Measurements from ENCODE around the gene UBR2.
A peak's percentile ranks its signal among the peaks of the same experiment; 100 is the strongest.

Gene UBR2

GRCh38 chr6:42563697-42564505, at the start of gene UBR2:
TSS of gene UBR2 (plus strand) at chr6:42564029. CDS start at chr6:42564320, 291 bp downstream.
- DNase-seq (ENCODE audit: low read depth, low spot score), result peak; percentile 98

DNA sequence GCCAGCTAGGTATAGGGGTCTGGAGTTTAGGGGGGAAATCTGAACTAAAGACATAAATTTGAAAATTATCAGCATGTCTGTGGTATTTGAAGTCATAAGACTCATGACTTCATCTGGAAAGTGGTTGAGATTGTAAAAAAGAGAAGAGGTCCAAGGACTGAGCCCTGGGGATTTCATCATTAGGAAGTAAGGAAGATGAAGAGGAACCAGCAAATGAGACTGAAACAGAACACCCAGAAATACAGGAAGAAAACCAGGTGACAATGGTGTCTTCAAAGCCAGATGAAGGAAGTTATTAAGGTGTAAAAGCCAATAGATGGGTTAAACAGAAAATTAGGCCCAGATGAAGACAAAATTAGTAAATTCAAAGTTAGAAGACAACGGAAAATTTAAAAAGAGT, 49.1 kb upstream of the UBR2 start:
- no peak for DNase-seq (ENCODE audit: low read depth, low spot score)

DNA sequence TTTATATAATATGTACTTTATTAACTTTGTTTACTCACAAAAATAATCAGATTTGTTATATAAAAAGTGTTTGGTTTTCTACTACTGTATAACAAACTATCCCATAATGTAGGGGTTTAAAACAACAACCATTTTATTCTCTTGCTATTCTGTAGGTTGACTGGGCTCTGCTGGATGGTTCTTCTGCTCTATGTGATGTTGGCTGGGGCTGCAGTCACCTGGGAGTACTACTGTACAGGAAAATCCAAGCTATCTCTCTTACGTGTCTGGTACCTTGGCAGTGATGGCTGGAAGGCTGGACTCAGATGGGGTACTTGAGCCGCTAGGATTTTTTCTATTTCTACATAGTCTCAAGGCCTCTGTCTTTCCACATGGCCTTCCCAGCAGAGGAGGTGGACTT, 44.0 kb upstream of the UBR2 start:
- no peak for DNase-seq (ENCODE audit: low read depth, low spot score)

- DNase-seq (ENCODE audit: low read depth, low spot score), result no peak
These were observed 42.8 kb upstream of the UBR2 start for GRCh38 chr6:42520786-42521607.

DNA sequence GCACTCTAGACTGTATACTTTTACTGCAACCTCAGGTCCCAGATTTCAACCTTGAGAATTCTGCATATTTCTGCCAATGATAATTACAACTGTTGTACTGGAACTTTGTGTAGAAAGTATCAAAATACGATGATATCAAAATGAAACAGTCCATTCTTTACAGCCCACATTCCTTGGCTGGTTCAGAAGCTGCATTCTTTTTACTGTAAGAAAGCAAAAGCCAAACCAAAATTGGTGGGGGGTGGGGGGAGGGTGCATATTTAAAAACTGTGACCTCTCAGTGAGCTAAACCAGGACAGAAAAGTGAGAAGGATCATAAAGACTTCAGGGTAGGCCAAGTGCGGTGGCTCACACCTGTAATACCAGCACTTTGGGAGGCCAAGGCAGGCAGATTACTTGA, 41.8 kb upstream of the UBR2 start:
- no peak for DNase-seq (ENCODE audit: low read depth, low spot score)

- DNase-seq (ENCODE audit: low read depth, low spot score), result no peak
These were observed 40.7 kb upstream of the UBR2 start for GRCh38 chr6:42522942-42523814.

DNA sequence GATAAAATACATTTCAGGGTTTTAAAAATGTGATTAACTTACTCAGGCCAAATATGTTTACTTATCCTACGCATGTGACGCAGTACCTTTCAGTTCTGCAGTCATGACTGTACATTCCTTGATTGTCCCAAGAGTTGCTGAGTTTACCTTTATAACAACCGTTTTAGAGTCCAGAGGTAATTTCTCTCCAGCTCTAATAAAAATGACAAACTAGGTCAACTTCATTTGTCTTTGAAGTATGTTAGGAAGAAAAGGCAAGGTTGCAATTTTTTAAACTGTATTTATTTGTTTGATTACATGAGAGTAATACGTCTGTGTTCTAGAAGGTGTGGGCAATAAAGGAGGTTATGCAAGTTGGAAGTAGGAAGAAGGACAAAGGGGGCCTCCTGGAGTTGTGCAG, 38.6 kb upstream of the UBR2 start:
- no peak for DNase-seq (ENCODE audit: low read depth, low spot score)

- no peak for DNase-seq (ENCODE audit: low read depth, low spot score)
These were observed 37.2 kb upstream of the UBR2 start for GRCh38 chr6:42526616-42527015.

- no peak for DNase-seq (ENCODE audit: low read depth, low spot score)
These were observed 36.6 kb upstream of the UBR2 start for GRCh38 chr6:42527204-42527603.

- no peak for DNase-seq (ENCODE audit: low read depth, low spot score)
These were observed 33.5 kb upstream of the UBR2 start for GRCh38 chr6:42530296-42530695.

- DNase-seq (ENCODE audit: low read depth, low spot score), result no peak
These were observed 33.1 kb upstream of the UBR2 start for GRCh38 chr6:42530751-42531150.

GRCh38 chr6:42532038-42532669, 31.7 kb upstream of the UBR2 start:
- DNase-seq (ENCODE audit: low read depth, low spot score), result no peak

DNA sequence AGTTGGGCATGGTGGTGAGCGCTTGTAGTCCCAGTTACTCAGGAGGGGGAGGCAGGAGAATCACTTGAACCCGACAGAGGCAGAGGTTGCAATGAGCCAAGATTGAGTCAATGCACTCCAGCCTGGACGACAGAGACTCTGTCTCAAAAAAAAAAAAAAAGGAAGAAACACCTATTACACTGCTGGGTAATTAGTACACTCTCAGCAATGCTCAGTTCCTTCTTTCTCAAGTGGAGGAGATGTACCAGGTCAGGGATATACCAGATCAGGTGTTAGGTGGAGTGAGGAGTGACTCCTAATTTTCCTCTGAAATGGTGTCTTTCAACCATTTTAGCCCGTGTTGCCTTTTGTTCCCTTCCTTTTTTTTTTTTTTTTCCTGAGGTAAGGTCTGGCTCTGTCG, 30.0 kb upstream of the UBR2 start:
- DNase-seq (ENCODE audit: low read depth, low spot score), result no peak

DNA sequence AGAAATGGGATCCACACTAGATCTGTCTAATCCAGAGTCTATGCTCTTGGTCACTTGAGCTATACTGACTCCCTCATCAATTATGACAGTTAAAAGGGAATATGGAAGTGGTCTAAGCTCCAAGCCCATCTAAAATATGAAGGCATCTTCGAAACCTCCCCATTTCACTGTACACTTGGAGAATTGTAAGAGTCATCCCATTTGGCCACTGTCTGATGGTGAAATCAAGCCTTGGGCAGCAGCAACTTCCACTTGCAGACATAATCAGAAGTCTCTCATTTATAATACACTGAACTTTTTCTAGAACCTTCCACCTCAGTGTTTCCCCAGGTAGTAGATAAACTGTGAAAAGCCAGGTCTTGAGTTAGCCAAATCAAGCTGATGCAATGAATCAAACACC, 26.3 kb upstream of the UBR2 start:
- no peak for DNase-seq (ENCODE audit: low read depth, low spot score)

DNA sequence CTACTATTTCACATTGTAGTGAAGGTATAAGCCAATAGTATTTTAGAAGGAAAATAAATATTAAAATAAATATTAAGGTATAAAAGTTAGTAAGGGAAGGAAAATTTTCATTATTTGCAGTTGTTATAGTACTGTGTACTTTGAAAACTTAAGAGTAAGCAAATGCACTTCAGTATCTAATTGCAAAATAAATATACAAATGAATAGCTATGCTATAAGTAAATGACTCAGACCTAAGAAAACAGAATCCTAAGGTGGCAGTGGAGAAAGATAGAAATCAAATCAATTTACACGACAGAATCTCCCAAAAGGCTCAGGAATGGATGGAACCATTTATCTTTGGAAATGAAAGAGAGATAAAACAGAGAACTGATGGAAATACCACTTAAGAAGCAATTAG, 24.7 kb upstream of the UBR2 start:
- DNase-seq (ENCODE audit: low read depth, low spot score), result no peak

DNA sequence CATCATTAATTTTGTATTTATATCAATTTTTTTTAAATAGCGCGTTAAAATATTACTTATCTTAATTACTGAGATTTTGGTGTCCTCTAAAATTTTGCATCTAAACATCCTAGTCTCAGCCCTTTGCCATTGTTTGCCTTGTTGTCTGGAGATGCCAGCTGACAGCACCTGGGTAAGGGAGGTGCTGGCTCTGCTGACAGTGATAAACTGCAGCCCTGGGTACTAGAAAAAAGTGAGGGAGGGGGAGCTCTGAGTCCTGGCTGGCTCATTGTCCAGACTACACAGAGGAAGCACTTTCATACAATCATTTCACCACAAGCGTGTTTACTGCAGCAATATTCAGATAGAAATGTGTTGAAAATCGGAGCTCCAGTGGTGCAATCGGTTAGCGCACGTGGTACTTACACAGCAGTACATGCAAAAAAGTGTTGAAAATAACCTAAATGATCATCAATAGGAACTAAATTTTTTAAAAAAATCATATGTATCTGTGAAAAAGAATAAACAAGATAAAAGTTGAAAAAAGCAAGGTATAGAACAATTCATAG, 18.5 kb upstream of the UBR2 start:
- no peak for DNase-seq (ENCODE audit: low read depth, low spot score)

- no peak for DNase-seq (ENCODE audit: low read depth, low spot score)
These were observed 16.2 kb upstream of the UBR2 start for GRCh38 chr6:42547407-42548329.

GRCh38 chr6:42550277-42550676, 13.6 kb upstream of the UBR2 start:
- no peak for DNase-seq (ENCODE audit: low read depth, low spot score)

DNA sequence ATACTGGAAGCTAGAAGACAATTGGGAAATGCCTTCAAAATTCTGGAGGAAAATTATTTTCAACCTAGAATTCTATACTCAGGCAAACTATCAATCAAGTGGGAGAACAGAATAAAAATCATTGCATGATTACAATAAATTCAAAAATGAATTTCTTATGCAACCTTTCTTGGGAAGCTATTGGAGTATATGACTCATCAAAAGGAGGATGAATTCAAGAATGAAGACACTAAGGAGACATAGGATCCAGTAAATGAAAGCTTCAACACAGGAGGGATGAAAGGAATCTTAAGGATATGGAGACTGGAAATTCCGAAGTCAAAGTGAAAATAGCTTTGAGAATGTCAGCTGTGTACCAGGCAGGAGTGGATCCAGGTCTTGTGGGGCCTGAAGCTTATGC, 12.6 kb upstream of the UBR2 start:
- DNase-seq (ENCODE audit: low read depth, low spot score), result no peak

GRCh38 chr6:42552380-42552779, 11.4 kb upstream of the UBR2 start:
- DNase-seq (ENCODE audit: low read depth, low spot score), result no peak
